Naive thymus-derived CD4-positive, alpha-beta T cell (primary cell): Measurements from ENCODE around the gene DUS2. TPM values are rescaled to one million over a fixed set of nuclear protein-coding genes. Genes with fewer than 3 reads are reported as not detected.

Experiments used
- ATAC-seq: fragments of 150-1000 bp; cut with Tn5 transposase; 2 replicates; pipeline ENCODE4 v1.10.0; 2021; ENCODE audit warnings: mild to moderate bottlenecking, moderate library complexity
- CTCF ChIA-PET: fragments of 350-600 bp; sonication (Branson Sonifier 250); formaldehyde crosslinking; loops from one replicate; lab custom pipeline; 2021; ENCODE audit warnings: antibody characterized with exemption; lab: Charles Lee
- POLR2A ChIA-PET: fragments of 350-600 bp; sonication (Branson Sonifier 250); formaldehyde crosslinking; loops from one replicate; lab custom pipeline; 2021; ENCODE audit warnings: antibody characterized with exemption, inconsistent platforms; lab: Charles Lee
- DNase-seq, 9 donors: peaks; one replicate each; pipeline versions ENCODE4 v3.0.0 to v3.0.0-alpha.2; 2020 to 2022; ENCODE audit warnings: mixed read lengths in 1 of 9
- H3K27ac ChIP-seq: one replicate; pipeline ENCODE4 v1.7.0; 2013; ENCODE audit warnings: mild to moderate bottlenecking, low read depth, low read length, moderate library complexity
- H3K27me3 ChIP-seq, 2 donors: one replicate each; pipeline ENCODE4 v1.7.0; 2013; ENCODE audit warnings: low read length in 2 of 2, mild to moderate bottlenecking in 2 of 2, moderate library complexity in 2 of 2; ENCODE audit not compliant: control insufficient read depth in 2 of 2, insufficient read depth in 2 of 2
- H3K36me3 ChIP-seq, 3 experiments: 1 replicate in 2 of 3; 2 replicates in 1 of 3; pipeline ENCODE4 v1.7.0; 2013; ENCODE audit warnings: low read length in 3 of 3, mild to moderate bottlenecking in 3 of 3, moderate library complexity in 1 of 3; ENCODE audit not compliant: insufficient read depth in 3 of 3, control insufficient read depth in 2 of 3
- H3K4me1 ChIP-seq, 2 donors: one replicate each; pipeline ENCODE4 v1.7.0; 2013; ENCODE audit warnings: low read length in 2 of 2, mild to moderate bottlenecking in 2 of 2, moderate library complexity in 1 of 2; ENCODE audit not compliant: control insufficient read depth in 2 of 2, insufficient read depth in 2 of 2
- H3K4me3 ChIP-seq: 2 replicates; pipeline ENCODE4 v1.7.0; 2013; ENCODE audit warnings: mild to moderate bottlenecking, low read length
- H3K9me3 ChIP-seq, 3 experiments: 1 replicate in 2 of 3; 2 replicates in 1 of 3; pipeline ENCODE4 v1.7.0; 2013; ENCODE audit warnings: low read length in 3 of 3; ENCODE audit not compliant: control insufficient read depth in 2 of 3
- H3K27ac Mint-ChIP-seq, 9 donors: one replicate each; pipeline ENCODE4 v1.8.0; 2020 to 2022; ENCODE audit warnings: mixed read lengths in 9 of 9, mild to moderate bottlenecking in 8 of 9, moderate library complexity in 5 of 9, inconsistent platforms in 2 of 9
- H3K27me3 Mint-ChIP-seq, 5 donors: one replicate each; pipeline ENCODE4 v1.8.0; 2021 to 2022; ENCODE audit warnings: mixed read lengths in 5 of 5, mild to moderate bottlenecking in 1 of 5
- H3K36me3 Mint-ChIP-seq, 5 donors: one replicate each; pipeline ENCODE4 v1.8.0; 2020 to 2022; ENCODE audit warnings: mixed read lengths in 5 of 5, mild to moderate bottlenecking in 3 of 5, inconsistent platforms in 1 of 5
- H3K4me1 Mint-ChIP-seq, 7 donors: one replicate each; pipeline ENCODE4 v1.8.0; 2020 to 2022; ENCODE audit warnings: mixed read lengths in 7 of 7, mild to moderate bottlenecking in 3 of 7, inconsistent platforms in 1 of 7
- H3K4me3 Mint-ChIP-seq, 10 donors: one replicate each; pipeline ENCODE4 v1.8.0; 2020 to 2022; ENCODE audit warnings: mild to moderate bottlenecking in 10 of 10, mixed read lengths in 10 of 10, moderate library complexity in 6 of 10, inconsistent platforms in 2 of 10
- H3K9me3 Mint-ChIP-seq, 11 donors: one replicate each; pipeline ENCODE4 v1.8.0; 2020 to 2022; ENCODE audit warnings: mixed read lengths in 11 of 11, mild to moderate bottlenecking in 4 of 11, inconsistent platforms in 1 of 11, moderate library complexity in 1 of 11
- intact Hi-C, 2 donors: fragments of 100-400 bp; cut with micrococcal nuclease; formaldehyde crosslinking; loops; one replicate each; pipeline ENCODE4 v1.15.1; 2023
- polyA plus RNA-seq, 2 donors: library from polyadenylated mRNA; unstranded; fragments of 300-500 nt; fragmentation: Illumina TruSeq; gene quantifications; one replicate each; pipeline ENCODE4 v1.2.3, GENCODE V29; 2021
- total RNA-seq, 6 experiments: library from RNA in 5 of 6; stranded (reverse) in 5 of 6; gene quantifications; 1 replicate in 5 of 6; 2 replicates in 1 of 6; pipeline ENCODE4 v1.2.3 and lab custom pipeline; 2021 to 2026

The DUS2 gene
- total RNA-seq, result 10 to 100 TPM; 13.6 to 25.9 (median 18.3) TPM
- polyA plus RNA-seq, result 10 to 100 TPM in 1 of 2 donors, 1 to 10 TPM in 1; 8.7 to 13.7 TPM
- total RNA-seq (lab: John Stamatoyannopoulos, UW), result 10.2 reads per million, percentile 36 among the genes with 10 or more reads in this experiment

DNA sequence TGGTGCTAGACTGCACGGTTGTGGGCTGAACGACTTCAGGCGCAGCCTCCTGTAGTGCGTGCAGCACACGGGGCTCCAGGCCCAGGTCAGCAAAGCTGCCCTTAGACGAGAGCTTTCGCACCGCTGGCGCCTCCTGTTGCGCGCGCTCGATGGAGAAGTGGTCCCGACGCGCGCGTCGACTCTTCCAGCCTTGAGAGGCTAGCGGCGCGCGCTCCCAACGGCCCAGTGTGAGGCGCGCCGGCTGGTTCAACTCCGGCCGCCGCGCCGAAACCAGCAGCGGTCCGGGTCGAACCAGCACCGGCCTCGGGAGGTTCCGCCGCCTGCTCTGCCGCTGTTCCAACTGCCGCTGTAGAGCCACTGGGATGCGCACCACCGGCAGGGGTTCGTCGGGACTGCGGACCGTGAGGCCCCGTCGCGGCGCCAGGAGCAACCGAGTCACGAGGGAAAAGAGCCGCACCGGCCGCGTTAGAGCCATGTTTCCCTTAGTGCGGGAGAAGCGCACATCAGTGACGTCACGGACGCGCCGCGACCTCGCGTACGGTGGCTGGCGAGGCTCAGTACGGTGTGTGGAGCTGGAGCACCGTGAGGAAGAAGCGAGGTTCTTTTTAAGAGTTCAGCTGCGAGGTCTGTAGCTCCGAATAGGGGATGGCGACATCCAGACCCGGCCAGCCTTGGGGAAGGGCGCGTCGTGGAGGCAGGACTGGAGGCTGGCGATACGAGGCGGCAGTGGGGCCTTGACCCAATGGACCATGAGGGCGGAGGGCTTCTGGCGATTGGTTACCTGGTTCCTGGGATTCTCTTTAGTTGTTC is at the start of gene DUS2, which contains the start of gene DDX28:
Gene DUS2 (plus strand): TSS at position 557 of the 810 bp plus-strand sequence. CDS start 14,740 bp downstream, outside the sequence.
Gene DDX28 (minus strand): TSS at position 505 of the 810 bp plus-strand sequence. CDS start 30 bp downstream, at position 475.
- Mint-ChIP-seq H3K27me3 (peaks cover 0 to 2% (median 0%) of the 10 kb centered on the region in 5 donors), H3K4me1 (peaks cover 13 to 42% (median 30%) of the 10 kb centered on the region in 7 donors), H3K9me3 (peaks cover 0 to 7% (median 0%) of the 10 kb centered on the region in 11 donors), H3K27ac (peak within 1 kb of the TSS; percentile 94 to 100 (median 96)), H3K36me3 (peaks cover 6 to 21% (median 10%) of the 10 kb centered on the region in 5 donors), H3K4me3 (peak within 1 kb of the TSS; percentile 88 to 100 (median 98))
- DNase-seq (peak; percentile 89 to 98 (median 94)), ATAC-seq (peak; percentile 98)
- intact Hi-C loops, result loop anchor here (1.0 to 5.0 kb wide), 10 partner anchors 17 to 217 kb away; partner anchors contain the start of genes DPEP2 (in 1 of the 2), PSKH1 (in 1 of the 2), PSMB10 (in 1 of the 2) and RANBP10 (in 1 of the 2)
- Histone ChIP-seq H3K9me3 (no peaks in the 10 kb centered on the region), H3K27ac (peak within 1 kb of the TSS; percentile 92), H3K27me3 (no peaks in the 10 kb centered on the region), H3K4me3 (peak within 1 kb of the TSS; percentile 67), H3K4me1 (peaks cover 16 to 22% of the 10 kb centered on the region in 2 donors), H3K36me3 (peaks cover 0 to 39% (median 0%) of the 10 kb centered on the region in 3 experiments)
- POLR2A ChIA-PET, result interaction anchor here (0.7 to 12.0 kb wide), 14 partner anchors 9 to 123 kb away, joined by 3 to 422 read pairs (median 4); partner anchors contain the start of genes DPEP2, NFATC3 and PSMB10
- CTCF ChIA-PET, result interaction anchor here (0.5 to 2.4 kb wide), 17 partner anchors 18 to 403 kb away, joined by 3 to 10 read pairs (median 4); partner anchors contain the start of gene DPEP2

DNA sequence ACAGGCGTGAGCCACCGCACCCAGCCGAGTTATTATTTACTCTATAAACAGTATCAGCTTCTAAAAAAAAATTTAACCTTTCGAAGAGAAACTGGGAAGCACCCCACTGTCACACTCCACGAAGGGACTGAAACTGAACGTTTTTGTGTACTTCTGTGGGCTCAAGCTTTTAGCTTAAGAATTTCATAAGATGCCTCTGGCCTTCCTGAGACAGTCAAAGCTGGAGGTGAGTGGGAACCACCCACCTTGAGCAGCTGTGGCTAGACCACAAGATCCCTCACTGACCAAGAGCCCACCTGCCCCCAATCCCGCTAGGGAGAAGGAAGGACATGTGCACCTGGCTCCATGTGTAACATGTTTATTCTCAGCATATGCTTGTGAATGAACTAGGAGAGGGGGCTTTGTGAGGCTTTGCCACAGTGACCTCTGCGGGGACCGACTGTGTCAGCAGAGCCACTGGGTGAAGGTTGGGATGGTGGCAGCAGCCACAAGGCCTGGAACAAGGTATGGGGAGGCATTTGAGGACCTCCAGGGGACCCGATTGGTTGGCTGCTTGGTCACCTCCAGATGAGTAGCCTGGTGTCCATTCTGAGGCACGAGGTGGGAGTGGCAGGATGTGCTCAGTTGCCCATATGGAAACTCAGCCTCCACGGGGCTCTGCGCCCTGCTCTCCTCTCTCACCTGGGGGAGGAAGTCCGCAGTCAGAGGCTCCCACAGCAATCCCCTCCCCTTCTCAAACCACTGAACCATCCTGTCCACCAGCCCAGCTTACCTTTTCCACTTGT is 47.6 kb upstream of the DUS2 start:
- H3K4me1 Mint-ChIP-seq, result peaks cover 0 to 5% (median 0%) of the 10 kb centered on the region in 7 donors
- DNase-seq (peak in 1 of 9 donors; percentile 6), ATAC-seq (no peak)
- no peaks in the 10 kb centered on the region for H3K27me3 ChIP-seq
- no peaks in the 10 kb centered on the region for H3K36me3 Mint-ChIP-seq
- H3K9me3 ChIP-seq, result no peaks in the 10 kb centered on the region
- H3K27me3 Mint-ChIP-seq, result peaks cover 0 to 10% (median 0%) of the 10 kb centered on the region in 5 donors
- ChIA-PET POLR2A (interaction anchor here (1.0 kb wide), 1 partner anchor 8 kb away, joined by 3 read pairs; no protein-coding TSS in a partner anchor), CTCF (interaction anchor here (0.6 kb wide), 1 partner anchor 24 kb away, joined by 3 read pairs; the partner anchor contains the start of gene DPEP2)
- no peaks in the 10 kb centered on the region for H3K36me3 ChIP-seq
- no peaks in the 10 kb centered on the region for H3K9me3 Mint-ChIP-seq
- no peak overlapping the region for H3K4me3 Mint-ChIP-seq
- H3K4me1 ChIP-seq, result no peaks in the 10 kb centered on the region
- no peak overlapping the region for H3K4me3 ChIP-seq
- no peak overlapping the region for H3K27ac ChIP-seq
- H3K27ac Mint-ChIP-seq, result peak overlapping the region in 3 of 9 donors; percentile 16 to 71 (median 40)
- intact Hi-C loops, result no loop called here

DNA sequence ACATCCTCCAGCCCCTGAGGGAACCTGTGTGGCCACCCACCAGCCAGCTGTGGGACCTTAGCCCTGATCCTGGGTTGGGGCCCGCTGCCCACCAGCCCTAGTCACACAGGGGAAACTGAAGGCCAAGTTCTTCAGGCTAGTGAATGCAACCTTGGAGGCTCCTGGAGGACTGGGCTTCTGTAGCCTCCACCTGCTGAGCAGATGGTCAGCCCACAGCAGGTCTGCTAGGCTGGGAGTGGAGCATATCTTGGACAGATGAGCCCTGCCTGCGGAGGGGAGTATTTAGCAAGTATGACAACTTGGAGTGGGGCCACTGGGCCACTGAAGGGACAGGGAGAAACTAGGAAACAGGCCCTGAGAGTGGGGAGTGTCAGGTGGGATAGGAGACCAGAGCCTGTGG is 46.9 kb upstream of the DUS2 start:
- intact Hi-C loops, result no loop called here
- Mint-ChIP-seq H3K4me1 (peaks cover 0 to 5% (median 0%) of the 10 kb centered on the region in 7 donors), H3K4me3 (no peak overlapping the region), H3K27ac (peak overlapping the region in 2 of 9 donors; percentile 40 to 71), H3K36me3 (no peaks in the 10 kb centered on the region), H3K9me3 (no peaks in the 10 kb centered on the region), H3K27me3 (peaks cover 0 to 10% (median 0%) of the 10 kb centered on the region in 5 donors)
- H3K9me3 ChIP-seq, result no peaks in the 10 kb centered on the region
- ATAC-seq (no peak), DNase-seq (no peak)
- CTCF ChIA-PET, result interaction anchor here (0.6 kb wide), 1 partner anchor 23 kb away, joined by 3 read pairs; the partner anchor contains the start of gene DPEP2
- H3K27ac ChIP-seq, result no peak overlapping the region
- POLR2A ChIA-PET, result no interaction called here
- H3K4me3 ChIP-seq, result no peak overlapping the region
- H3K27me3 ChIP-seq, result no peaks in the 10 kb centered on the region
- H3K36me3 ChIP-seq, result no peaks in the 10 kb centered on the region
- H3K4me1 ChIP-seq, result no peaks in the 10 kb centered on the region

DNA sequence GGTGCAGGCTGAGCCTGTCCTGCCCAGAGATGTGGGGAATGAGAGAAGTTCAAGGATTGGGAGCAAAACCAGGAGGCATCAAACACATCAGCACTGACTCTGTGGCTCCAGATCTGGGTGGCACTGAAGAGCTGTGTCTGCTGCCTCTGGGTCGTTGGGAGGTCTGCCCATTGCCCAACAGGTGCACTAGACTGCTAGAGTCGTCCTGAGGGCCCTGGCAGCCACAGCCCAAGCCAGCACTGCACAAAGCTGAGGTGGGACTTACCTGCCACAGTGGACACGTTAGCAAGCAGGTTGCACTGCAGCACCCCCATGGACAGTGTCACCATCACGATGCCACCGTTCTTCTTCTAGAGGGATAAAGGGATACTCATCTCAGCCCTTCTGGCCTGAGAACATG is 46.1 kb upstream of the DUS2 start:
- H3K4me3 ChIP-seq, result no peak overlapping the region
- ATAC-seq (no peak), DNase-seq (no peak)
- Mint-ChIP-seq H3K4me1 (peaks cover 0 to 5% (median 0%) of the 10 kb centered on the region in 7 donors), H3K27me3 (peaks cover 0 to 10% (median 0%) of the 10 kb centered on the region in 5 donors), H3K9me3 (no peaks in the 10 kb centered on the region), H3K4me3 (no peak overlapping the region), H3K27ac (no peak overlapping the region), H3K36me3 (no peaks in the 10 kb centered on the region)
- no peaks in the 10 kb centered on the region for H3K9me3 ChIP-seq
- no peaks in the 10 kb centered on the region for H3K4me1 ChIP-seq
- intact Hi-C loops, result no loop called here
- no peaks in the 10 kb centered on the region for H3K27me3 ChIP-seq
- no peak overlapping the region for H3K27ac ChIP-seq
- ChIA-PET CTCF (no interaction called here), POLR2A (interaction anchor here (0.8 to 1.1 kb wide), 2 partner anchors 12 to 50 kb away, joined by 3 read pairs; no protein-coding TSS in a partner anchor)
- no peaks in the 10 kb centered on the region for H3K36me3 ChIP-seq

DNA sequence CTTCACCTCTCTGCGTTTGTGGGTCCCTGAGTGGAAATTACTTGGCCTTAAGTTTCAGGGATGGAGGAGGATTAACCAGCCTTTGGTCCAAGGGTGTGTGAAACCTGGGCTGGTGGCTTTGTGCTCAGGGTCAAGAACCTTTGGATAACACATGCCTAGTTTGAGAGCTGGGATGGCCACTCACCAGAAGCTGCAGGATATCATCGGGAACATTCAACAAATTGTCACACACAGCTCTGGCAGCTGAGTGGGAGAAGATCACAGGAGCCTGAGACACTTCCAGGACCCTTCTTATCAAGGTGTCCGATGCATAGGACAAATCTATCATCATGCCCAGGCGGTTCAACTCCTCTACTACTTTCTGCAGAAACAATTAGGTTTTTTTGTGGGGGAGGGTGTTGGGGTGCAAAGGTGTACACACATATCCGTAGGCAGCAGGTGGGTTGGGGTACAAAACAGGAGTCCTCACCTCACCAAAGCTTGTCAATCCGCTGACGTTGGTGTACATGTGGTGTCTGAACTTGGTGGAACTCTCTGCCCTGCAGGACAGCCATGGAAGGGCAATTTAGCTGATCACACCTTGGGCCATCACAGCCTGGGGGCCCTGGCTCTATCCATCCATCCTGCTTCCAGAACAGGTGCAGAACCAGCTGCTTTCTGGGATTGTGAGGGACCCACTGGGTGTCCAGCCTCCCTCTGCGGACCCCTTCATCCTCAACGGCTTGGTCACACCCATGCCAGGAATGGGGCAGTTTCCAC is 45.4 kb upstream of the DUS2 start:
- DNase-seq, result no peak
- intact Hi-C loops, result no loop called here
- peaks cover 0 to 8% (median 2%) of the 10 kb centered on the region in 7 donors for H3K4me1 Mint-ChIP-seq
- H3K9me3 Mint-ChIP-seq, result no peaks in the 10 kb centered on the region
- no peak overlapping the region for H3K27ac Mint-ChIP-seq
- Histone ChIP-seq H3K4me3 (no peak overlapping the region), H3K27ac (no peak overlapping the region), H3K27me3 (no peaks in the 10 kb centered on the region), H3K36me3 (no peaks in the 10 kb centered on the region), H3K4me1 (no peaks in the 10 kb centered on the region), H3K9me3 (no peaks in the 10 kb centered on the region)
- no peaks in the 10 kb centered on the region for H3K36me3 Mint-ChIP-seq
- H3K4me3 Mint-ChIP-seq, result no peak overlapping the region
- ChIA-PET POLR2A (interaction anchor here (0.8 to 1.1 kb wide), 2 partner anchors 11 to 49 kb away, joined by 3 read pairs; no protein-coding TSS in a partner anchor), CTCF (no interaction called here)
- ATAC-seq, result no peak
- H3K27me3 Mint-ChIP-seq, result peaks cover 0 to 10% (median 0%) of the 10 kb centered on the region in 5 donors
